GM12874 (cell line): ENCODE measurements around the gene CCDC88C.

Source experiments
- TF ChIP-seq, protein P1 (sequence below): IDR thresholded peaks from 2 replicates; pipeline ENCODE4 v1.5.1; 2011; ENCODE audit warnings: low read depth, mild to moderate bottlenecking, control low read depth, low read length, moderate library complexity; ENCODE audit not compliant: insufficient read depth

CCDC88C gene

DNA sequence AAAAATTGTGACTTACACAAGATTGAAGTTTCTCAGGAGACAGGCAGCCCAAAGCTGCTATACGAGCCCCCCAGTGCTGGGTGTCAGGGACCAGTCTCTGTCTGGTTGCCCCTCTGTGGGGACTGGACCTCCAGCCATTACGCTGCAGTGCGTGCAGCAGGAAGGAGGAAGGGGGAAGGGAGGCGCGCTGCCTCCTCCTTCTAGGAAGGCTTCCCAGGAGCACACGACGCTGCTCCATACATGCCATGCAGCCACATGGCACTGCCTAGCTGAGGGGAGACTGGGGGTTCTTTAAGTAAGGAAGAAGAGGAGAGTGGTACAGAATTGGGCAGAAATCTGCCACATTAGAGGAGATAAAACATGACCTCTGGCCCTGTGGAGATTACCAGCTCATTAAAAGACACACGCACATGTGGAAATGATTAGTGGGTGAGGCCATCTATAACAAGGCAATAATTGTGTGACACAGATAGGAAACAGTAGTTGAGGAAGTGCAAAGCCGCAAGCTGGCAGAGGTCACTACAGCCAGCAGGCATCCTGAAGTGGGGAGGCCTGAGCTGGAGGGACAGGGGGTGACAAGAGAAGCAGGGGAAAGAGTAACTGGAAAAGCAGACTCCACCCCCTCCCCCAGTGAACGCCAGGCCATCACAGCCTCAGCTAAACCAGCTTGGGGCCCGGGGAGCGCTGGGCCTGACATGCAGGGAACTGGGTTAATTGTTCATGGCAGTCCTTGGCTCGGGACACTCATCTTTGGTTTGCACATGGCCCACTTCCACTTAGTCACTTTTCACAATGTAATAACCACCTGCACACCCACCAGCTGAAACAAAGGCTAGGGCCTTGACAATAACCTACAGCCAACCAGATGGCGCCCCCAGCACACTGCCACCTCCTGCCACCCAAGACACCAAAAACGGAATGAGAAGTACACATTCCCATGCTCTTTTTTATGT is 39.6 kb downstream of the CCDC88C start:
- TF ChIP-seq, protein P1, sequence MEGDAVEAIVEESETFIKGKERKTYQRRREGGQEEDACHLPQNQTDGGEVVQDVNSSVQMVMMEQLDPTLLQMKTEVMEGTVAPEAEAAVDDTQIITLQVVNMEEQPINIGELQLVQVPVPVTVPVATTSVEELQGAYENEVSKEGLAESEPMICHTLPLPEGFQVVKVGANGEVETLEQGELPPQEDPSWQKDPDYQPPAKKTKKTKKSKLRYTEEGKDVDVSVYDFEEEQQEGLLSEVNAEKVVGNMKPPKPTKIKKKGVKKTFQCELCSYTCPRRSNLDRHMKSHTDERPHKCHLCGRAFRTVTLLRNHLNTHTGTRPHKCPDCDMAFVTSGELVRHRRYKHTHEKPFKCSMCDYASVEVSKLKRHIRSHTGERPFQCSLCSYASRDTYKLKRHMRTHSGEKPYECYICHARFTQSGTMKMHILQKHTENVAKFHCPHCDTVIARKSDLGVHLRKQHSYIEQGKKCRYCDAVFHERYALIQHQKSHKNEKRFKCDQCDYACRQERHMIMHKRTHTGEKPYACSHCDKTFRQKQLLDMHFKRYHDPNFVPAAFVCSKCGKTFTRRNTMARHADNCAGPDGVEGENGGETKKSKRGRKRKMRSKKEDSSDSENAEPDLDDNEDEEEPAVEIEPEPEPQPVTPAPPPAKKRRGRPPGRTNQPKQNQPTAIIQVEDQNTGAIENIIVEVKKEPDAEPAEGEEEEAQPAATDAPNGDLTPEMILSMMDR = no peak

DNA sequence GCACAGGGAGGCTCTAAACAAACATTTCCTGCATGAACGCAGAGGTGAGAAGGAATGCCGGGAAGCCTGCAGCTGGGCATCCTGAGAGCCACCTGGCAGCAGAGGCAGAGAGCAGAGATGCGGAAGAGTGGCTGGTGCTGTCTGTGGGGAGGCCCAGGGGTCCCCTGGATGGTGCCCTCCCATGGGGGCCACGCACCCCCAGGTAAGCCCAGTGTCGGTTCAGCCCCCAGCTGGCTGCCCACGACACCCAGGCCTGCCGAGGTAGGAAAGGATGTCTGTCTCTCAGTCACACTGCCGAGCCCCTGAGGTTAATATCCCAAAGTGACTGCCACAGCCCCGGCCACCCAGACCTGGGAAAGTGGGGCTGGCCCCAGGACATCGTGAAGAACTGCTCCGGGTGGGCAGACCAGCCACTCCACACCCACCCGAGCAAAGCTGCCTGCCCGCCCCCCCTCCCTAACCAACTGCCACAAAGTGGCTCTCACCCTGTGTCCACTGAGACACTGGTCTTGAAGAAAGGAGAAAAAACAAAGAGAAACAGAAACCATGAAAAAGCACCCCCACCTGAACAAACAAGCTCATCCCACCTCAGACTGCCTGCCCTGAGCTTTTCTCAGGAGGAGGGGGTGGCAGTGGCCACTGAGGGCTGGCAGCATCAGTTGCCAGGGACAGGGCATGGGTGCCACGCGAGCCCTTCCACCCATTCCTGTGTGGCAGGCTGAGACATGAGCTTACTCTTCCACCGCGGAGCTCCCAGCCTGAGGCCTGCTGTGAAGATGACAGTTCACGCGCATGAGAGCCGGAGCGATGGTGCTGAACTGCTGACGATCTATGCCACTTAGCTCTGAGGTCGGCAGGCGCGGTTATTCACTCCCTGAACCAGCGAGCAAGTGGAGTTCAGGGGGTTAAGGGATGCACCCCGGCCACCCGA is 40.8 kb downstream of the CCDC88C start:
- TF ChIP-seq, protein P1 = no peak

DNA sequence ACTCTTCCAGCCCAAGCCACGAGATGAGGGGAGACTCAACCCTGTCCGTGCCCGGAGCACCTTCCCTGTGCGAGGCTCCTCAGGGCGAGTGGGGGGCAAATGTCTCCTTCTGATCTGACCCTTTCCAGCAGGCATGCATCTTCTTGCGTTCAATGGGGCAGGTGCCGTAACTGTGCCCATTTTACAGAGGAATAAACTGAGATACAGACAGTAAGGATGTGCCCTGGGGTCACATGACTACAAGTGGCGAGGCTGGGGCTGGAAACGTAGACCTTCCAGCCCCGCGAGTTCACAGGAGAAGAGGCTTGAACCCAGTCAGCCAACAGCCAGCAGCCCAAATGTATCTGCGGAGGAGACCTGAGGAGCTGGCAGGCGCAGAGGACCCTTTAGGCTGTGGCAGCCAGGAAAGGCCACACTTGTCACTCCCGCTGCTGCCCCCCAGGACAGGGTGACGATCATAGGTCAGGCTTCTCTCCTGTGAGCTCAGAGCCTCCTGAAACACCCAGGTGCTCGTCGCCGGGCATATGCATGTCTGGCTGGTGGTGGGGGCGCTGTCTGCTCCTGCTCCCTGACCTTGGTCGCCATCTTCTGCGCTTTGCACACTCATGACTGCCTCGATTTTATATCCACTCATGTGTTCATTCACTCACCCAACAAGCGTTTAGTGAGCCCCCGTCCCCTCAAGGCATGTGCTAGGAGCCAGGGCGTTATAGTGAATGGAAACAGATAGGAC is 41.7 kb downstream of the CCDC88C start:
- TF ChIP-seq, protein P1 = no peak

DNA sequence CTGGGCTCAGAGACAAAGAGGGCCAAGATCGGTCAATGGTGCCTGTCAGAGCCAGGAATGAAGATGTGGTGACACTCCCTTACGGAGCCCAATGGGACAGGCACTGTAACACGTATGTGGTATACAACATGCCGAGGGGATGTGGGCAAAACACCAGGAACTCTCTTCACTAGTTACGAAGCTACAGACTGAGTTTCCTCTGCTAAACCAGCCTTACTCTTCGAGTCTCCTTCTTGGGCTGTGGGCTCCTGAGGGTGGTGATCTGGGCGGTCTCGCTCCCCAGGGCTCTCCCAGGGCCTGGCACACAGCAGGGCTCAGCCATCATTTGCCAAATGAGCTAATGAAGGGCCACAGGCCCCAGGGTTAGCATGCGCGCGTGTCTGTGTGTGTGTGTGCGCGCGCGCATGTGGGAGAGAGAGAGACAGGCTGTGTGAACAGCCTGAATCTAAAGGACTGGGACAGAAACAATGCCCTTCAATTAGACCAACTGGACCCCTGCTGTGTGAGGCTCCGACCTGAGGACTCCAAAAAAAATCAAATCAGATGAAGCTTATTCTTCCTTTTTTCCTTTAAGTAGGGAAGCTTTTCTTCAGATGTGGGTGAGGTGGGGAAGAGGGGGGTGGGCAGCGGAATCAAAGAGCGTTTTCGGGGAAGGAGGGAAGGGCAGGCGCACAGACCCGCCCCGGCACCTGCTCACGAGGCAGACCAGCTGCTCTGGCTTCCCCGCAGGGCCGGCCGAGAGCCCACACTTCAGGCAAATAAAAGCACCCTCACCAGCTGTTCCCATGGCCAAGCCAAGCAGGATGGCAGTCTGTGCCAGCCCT is 42.5 kb downstream of the CCDC88C start:
- TF ChIP-seq, protein P1 = no peak

DNA sequence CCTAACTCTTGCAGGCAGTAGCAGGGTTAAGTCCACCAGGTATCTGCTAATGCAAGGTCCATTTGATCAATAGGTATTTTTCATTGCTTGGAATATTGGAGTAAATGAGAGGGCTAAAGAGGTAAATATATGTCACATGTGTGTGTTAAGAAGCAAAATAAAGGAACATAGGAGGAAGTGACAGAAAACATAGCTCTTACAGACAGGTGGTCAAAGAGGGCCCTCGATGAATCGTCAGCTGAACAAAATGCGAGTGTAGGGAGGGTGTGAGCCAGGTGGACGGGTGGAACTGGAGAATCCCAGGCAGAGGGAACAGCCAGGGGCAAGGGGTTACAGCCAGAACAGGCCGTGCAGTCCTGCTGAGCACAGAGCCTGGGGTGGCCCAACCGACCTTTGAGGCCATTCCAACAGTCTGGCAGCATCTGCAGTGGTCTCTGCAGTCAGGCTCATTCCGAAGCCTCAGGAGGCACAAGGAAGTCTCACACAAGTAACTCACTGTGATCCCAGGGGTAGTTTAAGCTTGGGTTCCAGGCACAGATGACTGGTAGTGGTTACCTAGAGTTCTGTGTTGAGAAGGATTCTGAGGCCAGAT is 43.2 kb downstream of the CCDC88C start:
- TF ChIP-seq, protein P1 = no peak

DNA sequence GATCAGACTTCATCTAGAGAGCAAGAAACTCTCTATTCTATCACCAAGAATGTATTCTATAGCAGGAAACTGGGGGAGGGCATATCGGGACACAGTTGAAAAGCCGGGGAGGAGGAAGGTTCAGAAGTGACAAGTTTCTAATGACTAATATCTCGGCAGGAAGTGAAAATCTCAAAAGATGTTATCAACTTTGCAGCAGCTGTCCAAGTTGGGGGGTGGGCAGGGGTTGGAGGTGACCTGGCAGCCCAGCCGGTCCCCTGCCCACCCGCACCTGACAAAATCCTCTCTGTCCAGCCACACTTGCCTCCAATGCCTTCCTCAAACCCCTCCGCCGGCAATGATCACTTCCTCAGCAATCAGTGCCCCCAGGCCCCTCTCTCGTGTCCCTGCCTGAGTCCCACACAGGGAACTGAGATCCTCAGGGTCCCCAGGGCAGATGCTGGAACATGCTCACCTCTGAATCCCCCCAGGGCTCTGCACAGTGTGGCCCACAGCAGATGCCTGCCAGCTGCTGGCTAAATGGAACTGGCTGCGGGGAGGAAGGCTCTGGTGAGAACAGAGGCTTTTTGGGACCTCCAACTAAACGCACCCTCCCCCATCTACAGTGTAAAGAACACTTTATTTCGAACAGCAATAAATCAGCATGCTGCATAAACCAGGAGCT is 43.9 kb downstream of the CCDC88C start:
- TF ChIP-seq, protein P1 = no peak
